ENCODE results near the gene TMEM245.

DNA sequence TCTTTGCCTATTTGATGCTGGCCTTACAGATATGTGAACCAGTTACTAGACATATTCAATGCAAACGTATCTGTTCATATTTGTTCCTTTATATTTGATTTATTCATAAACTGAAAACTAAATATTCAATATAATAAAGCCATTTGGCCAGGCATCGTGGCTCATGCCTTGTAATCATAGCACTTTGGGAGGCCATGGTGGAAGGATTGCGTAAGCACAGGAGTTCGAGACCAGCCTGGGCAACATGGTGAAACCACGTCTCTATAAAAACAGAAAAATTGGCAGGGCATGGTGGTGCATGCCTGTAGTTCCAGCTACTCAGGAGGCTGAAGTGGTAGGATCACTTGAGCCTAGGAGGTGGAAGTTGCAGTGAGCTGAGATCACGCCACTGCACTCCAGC is 57.2 kb downstream of the TMEM245 start:
- TF ChIP-seq CTCF (IDR thresholded peaks at IDR 0.05; ENCODE audit: low read length) (no peak), EZH2 (IDR thresholded peaks at IDR 0.05; ENCODE audit: borderline replicate concordance, low read length) (no peak)

Measured in OCI-LY1 (cell line).